IPS-NIHi11 (cell line): Measurements from ENCODE around the gene CDK14.
A peak's percentile ranks its signal among the peaks of the same experiment; 100 is the strongest.
"Not testable (repeated sequence)": the region's sequence is repeated elsewhere in the genome, so short reads cannot be mapped to it uniquely, and the experiment has no call there.

Source experiments
- DNase-seq: peaks from one replicate; pipeline ENCODE4 v3.0.0; 2012; ENCODE audit warnings: mixed read lengths, low spot score

The CDK14 gene

GRCh38 chr7:91157579-91158320, 561.6 kb downstream of the CDK14 start:
- no peak for DNase-seq

GRCh38 chr7:91162436-91162835, 566.3 kb downstream of the CDK14 start:
- DNase-seq: no peak

- DNase-seq: no peak
These were observed 568.4 kb downstream of the CDK14 start for GRCh38 chr7:91164506-91164905.

GRCh38 chr7:91165006-91165845, 569.1 kb downstream of the CDK14 start:
- DNase-seq: no peak

- DNase-seq: no peak
These were observed 569.7 kb downstream of the CDK14 start for GRCh38 chr7:91165846-91166230.

GRCh38 chr7:91168871-91169829, 573.0 kb downstream of the CDK14 start:
- DNase-seq: no peak

- peak; percentile 13 for DNase-seq
These were observed 573.7 kb downstream of the CDK14 start for GRCh38 chr7:91169830-91170191.

- DNase-seq: not testable (repeated sequence)
These were observed 577.1 kb downstream of the CDK14 start for GRCh38 chr7:91173265-91173664.

- no peak for DNase-seq
These were observed 584.6 kb downstream of the CDK14 start for GRCh38 chr7:91180746-91181145.

GRCh38 chr7:91181949-91182348, 585.8 kb downstream of the CDK14 start:
- DNase-seq: no peak

GRCh38 chr7:91182819-91183764, 587.0 kb downstream of the CDK14 start:
- no peak for DNase-seq

GRCh38 chr7:91185771-91186170, 589.6 kb downstream of the CDK14 start:
- no peak for DNase-seq

GRCh38 chr7:91187061-91187460, 590.9 kb downstream of the CDK14 start:
- DNase-seq: no peak

GRCh38 chr7:91191771-91192170, 595.6 kb downstream of the CDK14 start:
- DNase-seq: no peak

- no peak for DNase-seq
These were observed 597.0 kb downstream of the CDK14 start for GRCh38 chr7:91193141-91193540.

GRCh38 chr7:91194841-91195240, 598.7 kb downstream of the CDK14 start:
- no peak for DNase-seq

- DNase-seq: no peak
These were observed 599.9 kb downstream of the CDK14 start for GRCh38 chr7:91196058-91196457.

GRCh38 chr7:91198371-91198770, 602.2 kb downstream of the CDK14 start:
- DNase-seq: no peak

- DNase-seq: no peak
These were observed 603.5 kb downstream of the CDK14 start for GRCh38 chr7:91199601-91200000.

- DNase-seq: no peak
These were observed 605.5 kb downstream of the CDK14 start for GRCh38 chr7:91201442-91202113.
